HEK293 (cell line): ENCODE results near the gene MRPL17.

Source experiments
- CTCF ChIA-PET: fragments of 350-600 bp; formaldehyde crosslinking; extraction: SDS; loops from one replicate; lab custom pipeline; 2021; ENCODE audit warnings: antibody characterized with exemption; lab: Yijun Ruan, JAX
- POLR2A ChIA-PET: fragments of 300-600 bp; formaldehyde crosslinking; extraction: SDS; loops from one replicate; lab custom pipeline; 2020; ENCODE audit warnings: antibody characterized with exemption, inconsistent platforms; lab: Yijun Ruan, JAX
- H3K27ac ChIP-seq: fragments of 200-500 bp; sonication (Bioruptor generic); 2 replicates; pipeline ENCODE4 v1.5.1; 2014; ENCODE audit warnings: low read depth, low read length, control low read depth, inconsistent platforms; ENCODE audit errors: extremely low read depth
- H3K36me3 ChIP-seq, 2 experiments: fragments of 200-500 bp in 1 of 2; sonication (Bioruptor generic) in 1 of 2; 1 replicate in 1 of 2; 2 replicates in 1 of 2; pipeline ENCODE4 v1.5.1; 2014 to 2017; ENCODE audit warnings: inconsistent platforms in 2 of 2, low read length in 2 of 2; ENCODE audit not compliant: control insufficient read depth in 2 of 2, insufficient read depth in 1 of 2
- H3K4me1 ChIP-seq: fragments of 200-500 bp; sonication (Bioruptor generic); 2 replicates; pipeline ENCODE4 v1.5.1; 2014; ENCODE audit warnings: mild to moderate bottlenecking, low read length, inconsistent platforms; ENCODE audit not compliant: control insufficient read depth, insufficient read depth
- H3K4me3 ChIP-seq: 2 replicates; pipeline ENCODE4 v1.5.1; 2011; ENCODE audit warnings: low read depth, mild to moderate bottlenecking, control low read depth, low read length, moderate library complexity
- H3K9me3 ChIP-seq: fragments of 200-500 bp; sonication (Bioruptor generic); 2 replicates; pipeline ENCODE4 v1.5.1; 2014; ENCODE audit warnings: low read depth, low read length, inconsistent platforms; ENCODE audit not compliant: control insufficient read depth, insufficient read depth
- HOXC10 ChIP-seq: sonication (generic); formaldehyde crosslinking; IDR thresholded peaks from 2 replicates; pipeline ENCODE4 v1.8.1; 2023; ENCODE audit warnings: mild to moderate bottlenecking, missing genetic modification reagents
- KLF17 ChIP-seq: fragments of 450-650 bp; formaldehyde crosslinking; IDR thresholded peaks from 2 replicates; pipeline ENCODE4 v1.5.1; 2016; ENCODE audit warnings: missing biosample characterization, missing genetic modification characterization
- PRDM1 ChIP-seq: fragments of 450-650 bp; formaldehyde crosslinking; IDR thresholded peaks from 2 replicates; pipeline ENCODE4; 2016; ENCODE audit warnings: missing biosample characterization, missing genetic modification characterization
- PRDM6 ChIP-seq: fragments of 450-650 bp; formaldehyde crosslinking; IDR thresholded peaks from 2 replicates; pipeline ENCODE4 v1.5.1; 2017; ENCODE audit warnings: missing biosample characterization, missing genetic modification characterization
- SP7 ChIP-seq: fragments of 450-650 bp; formaldehyde crosslinking; IDR thresholded peaks from 2 replicates; pipeline ENCODE4 v1.5.1; 2016; ENCODE audit warnings: missing biosample characterization, missing genetic modification characterization
- WT1 ChIP-seq: fragments of 450-650 bp; formaldehyde crosslinking; IDR thresholded peaks from 2 replicates; pipeline ENCODE4 v1.5.1; 2016; ENCODE audit warnings: missing biosample characterization, missing genetic modification characterization
- ZBTB10 ChIP-seq: fragments of 450-650 bp; formaldehyde crosslinking; IDR thresholded peaks from 2 replicates; pipeline ENCODE4 v1.5.1; 2016; ENCODE audit warnings: missing biosample characterization, missing genetic modification characterization
- ZFP41 ChIP-seq: fragments of 450-650 bp; formaldehyde crosslinking; IDR thresholded peaks from 2 replicates; pipeline ENCODE4 v1.5.1; 2016; ENCODE audit warnings: missing biosample characterization, missing genetic modification characterization, borderline replicate concordance
- ZNF10 ChIP-seq: fragments of 450-650 bp; formaldehyde crosslinking; IDR thresholded peaks from 2 replicates; pipeline ENCODE4 v1.5.1; 2017; ENCODE audit warnings: missing biosample characterization, missing genetic modification characterization
- ZNF132 ChIP-seq: fragments of 450-650 bp; formaldehyde crosslinking; IDR thresholded peaks from 2 replicates; pipeline ENCODE4 v1.5.1; 2017; ENCODE audit warnings: missing biosample characterization, missing genetic modification characterization, borderline replicate concordance
- ZNF138 ChIP-seq: fragments of 450-650 bp; formaldehyde crosslinking; IDR thresholded peaks from 2 replicates; pipeline ENCODE4 v1.5.1; 2016; ENCODE audit warnings: missing biosample characterization, missing genetic modification characterization, borderline replicate concordance
- ZNF174 ChIP-seq: fragments of 450-650 bp; formaldehyde crosslinking; IDR thresholded peaks from 2 replicates; pipeline ENCODE4 v1.5.0; 2017; ENCODE audit warnings: missing biosample characterization, mild to moderate bottlenecking, missing genetic modification characterization
- ZNF18 ChIP-seq: fragments of 450-650 bp; formaldehyde crosslinking; IDR thresholded peaks from 2 replicates; pipeline ENCODE4 v1.5.1; 2016; ENCODE audit warnings: missing biosample characterization, missing genetic modification characterization
- ZNF19 ChIP-seq: fragments of 450-650 bp; formaldehyde crosslinking; IDR thresholded peaks from 2 replicates; pipeline ENCODE4; 2016; ENCODE audit warnings: missing biosample characterization, missing genetic modification characterization, low read depth
- ZNF23 ChIP-seq: fragments of 450-650 bp; formaldehyde crosslinking; IDR thresholded peaks from 2 replicates; pipeline ENCODE4 v1.5.1; 2016; ENCODE audit warnings: missing biosample characterization, missing genetic modification characterization, borderline replicate concordance
- ZNF292 ChIP-seq: fragments of 450-650 bp; formaldehyde crosslinking; IDR thresholded peaks from 2 replicates; pipeline ENCODE4 v1.5.1; 2016; ENCODE audit warnings: low read depth, missing biosample characterization, missing genetic modification characterization, borderline replicate concordance
- ZNF398 ChIP-seq: fragments of 450-650 bp; formaldehyde crosslinking; IDR thresholded peaks from 2 replicates; pipeline ENCODE4 v1.5.1; 2017; ENCODE audit warnings: missing biosample characterization, missing genetic modification characterization
- ZNF544 ChIP-seq: fragments of 450-650 bp; formaldehyde crosslinking; IDR thresholded peaks from 2 replicates; pipeline ENCODE4 v1.5.0; 2017; ENCODE audit warnings: missing biosample characterization, missing genetic modification characterization
- ZNF548 ChIP-seq: fragments of 450-650 bp; formaldehyde crosslinking; IDR thresholded peaks from 2 replicates; pipeline ENCODE4 v1.5.1; 2016; ENCODE audit warnings: missing biosample characterization, missing genetic modification characterization
- ZNF571 ChIP-seq: fragments of 450-650 bp; formaldehyde crosslinking; IDR thresholded peaks from 2 replicates; pipeline ENCODE4 v1.5.0; 2017; ENCODE audit warnings: missing biosample characterization, missing genetic modification characterization
- ZNF621 ChIP-seq: fragments of 450-650 bp; formaldehyde crosslinking; IDR thresholded peaks from 2 replicates; pipeline ENCODE4 v1.5.1; 2017; ENCODE audit warnings: missing biosample characterization, missing genetic modification characterization
- ZNF639 ChIP-seq: fragments of 450-650 bp; formaldehyde crosslinking; IDR thresholded peaks from 2 replicates; pipeline ENCODE4 v1.5.1; 2016; ENCODE audit warnings: missing biosample characterization, missing genetic modification characterization
- ZNF677 ChIP-seq: fragments of 450-650 bp; IDR thresholded peaks from 2 replicates; pipeline ENCODE4 v1.5.0; 2018; ENCODE audit warnings: missing biosample characterization, mild to moderate bottlenecking, missing genetic modification characterization, moderate library complexity
- ZSCAN16 ChIP-seq: fragments of 450-650 bp; formaldehyde crosslinking; IDR thresholded peaks from 2 replicates; pipeline ENCODE4 v1.5.1; 2016; ENCODE audit warnings: missing biosample characterization, missing genetic modification characterization

Gene MRPL17

GRCh38 chr11:6664551-6664950, 18.6 kb downstream of the MRPL17 start (continued):
- no peak for TF ChIP-seq ZNF398 (tag by site-specific recombination)
- TF ChIP-seq ZNF639 (tag by site-specific recombination) = no peak
- TF ChIP-seq ZFP41 (tag by site-specific recombination) = no peak
- TF ChIP-seq ZNF292 = no peak

GRCh38 chr11:6663794-6664469, 19.2 kb downstream of the MRPL17 start:
- ChIA-PET POLR2A (no interaction called here), CTCF (interaction anchor here (0.6 to 1.2 kb wide), 2 partner anchors 19 to 287 kb away, joined by 3 read pairs; partner anchors contain the start of gene MRPL17)
- H3K9me3 ChIP-seq = no peaks in the 10 kb centered on the region
- no peaks in the 10 kb centered on the region for H3K36me3 ChIP-seq
- no peak overlapping the region for H3K4me3 ChIP-seq
- no peak overlapping the region for H3K27ac ChIP-seq
- TF ChIP-seq PRDM6 (tag by site-specific recombination) = no peak
- no peak for TF ChIP-seq ZNF677 (tag by site-specific recombination)
- no peak for TF ChIP-seq ZSCAN16 (tag by site-specific recombination)
- no peak for TF ChIP-seq ZNF138 (tag by site-specific recombination)
- TF ChIP-seq SP7 (tag by site-specific recombination) = no peak
- TF ChIP-seq KLF17 (tag by site-specific recombination) = no peak
- no peak for TF ChIP-seq ZNF10
- no peak for TF ChIP-seq HOXC10 (CRISPR knock-in tag)
- no peak for TF ChIP-seq ZNF571 (tag by site-specific recombination)
- TF ChIP-seq ZBTB10 (tag by site-specific recombination) = no peak
- TF ChIP-seq ZNF18 = no peak
- TF ChIP-seq ZNF621 = no peak
- no peak for TF ChIP-seq ZNF548 (tag by site-specific recombination)
- TF ChIP-seq PRDM1 (tag by site-specific recombination) = no peak
- no peak for TF ChIP-seq ZNF23 (tag by site-specific recombination)
- TF ChIP-seq ZNF544 (tag by site-specific recombination) = no peak
- TF ChIP-seq ZNF132 (tag by site-specific recombination) = no peak
- TF ChIP-seq WT1 = no peak
- no peak for TF ChIP-seq ZNF174
- no peak for TF ChIP-seq ZNF19 (tag by site-specific recombination)
- H3K4me1 ChIP-seq = no peaks in the 10 kb centered on the region
